GM23338 (cell line): ENCODE measurements around the gene PRKCH.
A peak's percentile ranks its signal among the peaks of the same experiment; 100 is the strongest.

Source experiments
- EZH2 ChIP-seq: fragments of 200-600 bp; sonication (generic); IDR thresholded peaks from one replicate; pipeline ENCODE4 v1.8.0; 2017; ENCODE audit warnings: antibody characterized with exemption, mild to moderate bottlenecking, low read depth; ENCODE audit not compliant: unreplicated experiment
- JUNB ChIP-seq: IDR thresholded peaks from one replicate; pipeline ENCODE4 v1.6.1; 2016; ENCODE audit warnings: antibody characterized with exemption; ENCODE audit not compliant: unreplicated experiment
- POLR2AphosphoS5 ChIP-seq: IDR thresholded peaks from 2 replicates; pipeline ENCODE4 v1.6.1; 2016; ENCODE audit warnings: antibody characterized with exemption, low read depth
- TF ChIP-seq, protein P1 (sequence below), 2 experiments: fragments of 200-600 bp in 1 of 2; sonication (generic) in 1 of 2; conservative IDR thresholded peaks; 2 replicates each; pipeline versions ENCODE4 v1.5.1 to v1.6.1; 2016 to 2017; ENCODE audit warnings: antibody characterized with exemption in 2 of 2, low read depth in 2 of 2, mild to moderate bottlenecking in 2 of 2, moderate library complexity in 1 of 2

DNA sequence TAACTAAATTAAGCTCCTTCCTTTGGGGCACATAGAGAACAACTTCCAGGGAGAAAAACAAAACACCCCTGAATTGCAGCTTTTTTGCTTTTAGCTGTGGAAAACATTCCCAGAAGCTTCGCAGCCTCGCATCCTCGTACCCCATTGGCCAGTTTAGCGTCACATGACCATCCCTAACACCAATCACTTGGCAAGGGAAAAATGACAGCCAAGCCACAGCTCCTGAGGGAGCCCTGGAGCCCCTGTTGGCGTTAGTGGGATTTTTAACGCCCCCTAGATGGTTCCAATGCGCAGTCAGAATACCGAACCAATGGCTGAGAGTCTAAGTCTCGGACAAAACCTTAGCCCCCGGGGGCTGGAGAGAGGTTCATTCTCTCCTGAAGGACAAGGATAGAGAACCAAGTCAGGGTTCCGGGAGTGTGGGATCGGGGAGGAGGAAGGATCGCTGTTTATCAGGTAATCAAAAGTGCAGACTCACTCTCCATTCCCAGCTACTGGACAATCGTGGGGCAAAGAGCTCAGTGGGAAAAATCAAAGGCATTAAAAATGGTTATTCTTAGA is 238.3 kb downstream of the PRKCH start:
- TF ChIP-seq EZH2 (no peak), POLR2AphosphoS5 (no peak), JUNB (no peak)
- TF ChIP-seq, protein P1, sequence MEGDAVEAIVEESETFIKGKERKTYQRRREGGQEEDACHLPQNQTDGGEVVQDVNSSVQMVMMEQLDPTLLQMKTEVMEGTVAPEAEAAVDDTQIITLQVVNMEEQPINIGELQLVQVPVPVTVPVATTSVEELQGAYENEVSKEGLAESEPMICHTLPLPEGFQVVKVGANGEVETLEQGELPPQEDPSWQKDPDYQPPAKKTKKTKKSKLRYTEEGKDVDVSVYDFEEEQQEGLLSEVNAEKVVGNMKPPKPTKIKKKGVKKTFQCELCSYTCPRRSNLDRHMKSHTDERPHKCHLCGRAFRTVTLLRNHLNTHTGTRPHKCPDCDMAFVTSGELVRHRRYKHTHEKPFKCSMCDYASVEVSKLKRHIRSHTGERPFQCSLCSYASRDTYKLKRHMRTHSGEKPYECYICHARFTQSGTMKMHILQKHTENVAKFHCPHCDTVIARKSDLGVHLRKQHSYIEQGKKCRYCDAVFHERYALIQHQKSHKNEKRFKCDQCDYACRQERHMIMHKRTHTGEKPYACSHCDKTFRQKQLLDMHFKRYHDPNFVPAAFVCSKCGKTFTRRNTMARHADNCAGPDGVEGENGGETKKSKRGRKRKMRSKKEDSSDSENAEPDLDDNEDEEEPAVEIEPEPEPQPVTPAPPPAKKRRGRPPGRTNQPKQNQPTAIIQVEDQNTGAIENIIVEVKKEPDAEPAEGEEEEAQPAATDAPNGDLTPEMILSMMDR (conservative IDR thresholded peaks at IDR 0.05; ENCODE audit: low read depth in 2 of 2), result peak in 1 of 2 experiments; percentile 31; a peak in 2 of 4 replicates
